Trophoblast cell (in vitro differentiated cells and primary cell): ENCODE measurements around the gene DPH1.

ENCODE experiments used
- DNase-seq, 2 donors: peaks; one replicate each; pipeline ENCODE4 v3.0.0-alpha.2; 2016
- H2AFZ ChIP-seq: 2 replicates; pipeline ENCODE4 v1.6.1; 2013; ENCODE audit warnings: low read length, moderate library complexity, mild to moderate bottlenecking; ENCODE audit not compliant: insufficient read depth, poor library complexity
- H2AK5ac ChIP-seq: 2 replicates; pipeline ENCODE4 v1.6.1; 2013; ENCODE audit warnings: mild to moderate bottlenecking, low read length
- H2BK120ac ChIP-seq: 2 replicates; pipeline ENCODE4 v1.6.1; 2013; ENCODE audit warnings: low read length, mild to moderate bottlenecking, moderate library complexity; ENCODE audit not compliant: insufficient read depth, poor library complexity
- H2BK12ac ChIP-seq: 2 replicates; pipeline ENCODE4 v1.6.1; 2013; ENCODE audit warnings: mild to moderate bottlenecking, low read length, moderate library complexity
- H2BK5ac ChIP-seq: 2 replicates; pipeline ENCODE4 v1.6.1; 2013; ENCODE audit warnings: low read length, low read depth, moderate library complexity, mild to moderate bottlenecking; ENCODE audit not compliant: poor library complexity
- H3K14ac ChIP-seq: 2 replicates; pipeline ENCODE4 v1.6.1; 2013; ENCODE audit warnings: mild to moderate bottlenecking, low read length
- H3K18ac ChIP-seq: 2 replicates; pipeline ENCODE4 v1.6.1; 2013; ENCODE audit warnings: mild to moderate bottlenecking, low read length
- H3K23ac ChIP-seq: 2 replicates; pipeline ENCODE4 v1.6.1; 2013; ENCODE audit warnings: low read length
- H3K27ac ChIP-seq: 2 replicates; pipeline ENCODE4 v1.5.1; 2013; ENCODE audit warnings: low read depth, mild to moderate bottlenecking, inconsistent platforms, low read length, moderate library complexity
- H3K27me3 ChIP-seq: 2 replicates; pipeline ENCODE4 v1.6.1; 2013; ENCODE audit warnings: inconsistent platforms, mild to moderate bottlenecking, low read length, moderate library complexity; ENCODE audit not compliant: insufficient read depth
- H3K36me3 ChIP-seq, 2 experiments: 1 replicate in 1 of 2; 2 replicates in 1 of 2; pipeline ENCODE4 v1.6.1; 2013; ENCODE audit warnings: low read length in 2 of 2, mild to moderate bottlenecking in 2 of 2, moderate library complexity in 1 of 2; ENCODE audit not compliant: insufficient read depth in 2 of 2, control insufficient read depth in 1 of 2
- H3K4ac ChIP-seq: 2 replicates; pipeline ENCODE4 v1.6.1; 2013; ENCODE audit warnings: low read depth, mild to moderate bottlenecking, low read length, moderate library complexity
- H3K4me1 ChIP-seq, 2 experiments: 1 replicate in 1 of 2; 2 replicates in 1 of 2; pipeline ENCODE4 v1.6.1; 2013; ENCODE audit warnings: low read length in 2 of 2, mild to moderate bottlenecking in 2 of 2, moderate library complexity in 1 of 2; ENCODE audit not compliant: insufficient read depth in 2 of 2, control insufficient read depth in 1 of 2
- H3K4me2 ChIP-seq: 2 replicates; pipeline ENCODE4 v1.6.1; 2013; ENCODE audit warnings: inconsistent platforms, mild to moderate bottlenecking, low read length, moderate library complexity
- H3K4me3 ChIP-seq: 2 replicates; pipeline ENCODE4 v1.5.1; 2013; ENCODE audit warnings: mild to moderate bottlenecking, low read depth, low read length, inconsistent platforms
- H3K79me1 ChIP-seq: one replicate; pipeline ENCODE4 v1.6.1; 2013; ENCODE audit warnings: low read length
- H3K79me2 ChIP-seq: 2 replicates; pipeline ENCODE4 v1.6.1; 2013; ENCODE audit warnings: low read length, mild to moderate bottlenecking; ENCODE audit not compliant: control insufficient read depth, insufficient read depth, poor library complexity
- H3K9ac ChIP-seq: 2 replicates; pipeline ENCODE4 v1.6.1; 2013; ENCODE audit warnings: mild to moderate bottlenecking, low read length
- H3K9me3 ChIP-seq: 2 replicates; pipeline ENCODE4 v1.6.1; 2013; ENCODE audit warnings: low read depth, mild to moderate bottlenecking, control low read depth, inconsistent platforms, low read length; ENCODE audit not compliant: insufficient read depth
- H4K12ac ChIP-seq: 2 replicates; pipeline ENCODE4 v1.6.1; 2013; ENCODE audit warnings: low read depth, mild to moderate bottlenecking, low read length, moderate library complexity
- H4K8ac ChIP-seq: 2 replicates; pipeline ENCODE4 v1.6.1; 2013; ENCODE audit warnings: low read depth, mild to moderate bottlenecking, low read length, moderate library complexity
- H4K91ac ChIP-seq: one replicate; pipeline ENCODE4 v1.6.1; 2013; ENCODE audit warnings: low read depth, mild to moderate bottlenecking, low read length, moderate library complexity
- WGBS: extraction: QIAGEN DNeasy Blood & Tissue Kit; methylation state at CpG from one replicate; pipeline ENCODE4 v1.1.7; 2013; ENCODE audit warnings: missing lambda C conversion rate; ENCODE audit not compliant: insufficient read length, insufficient coverage; ENCODE audit errors: extremely low coverage; 5-methylcytosine and 5-hydroxymethylcytosine counted together

DPH1 gene

GRCh38 chr17:2084036-2084765 lies 54.2 kb downstream of the DPH1 start:
- peak overlapping the region; percentile 14 for H2AK5ac ChIP-seq
- H3K36me3 ChIP-seq: peaks cover 8% of the 10 kb centered on the region in 2 experiments
- H3K9me3 ChIP-seq: no peaks in the 10 kb centered on the region
- peak overlapping the region; percentile 34 for H2BK120ac ChIP-seq
- no peak overlapping the region for H3K4me3 ChIP-seq
- H3K79me1 ChIP-seq: peaks cover 11% of the 10 kb centered on the region
- no peak overlapping the region for H3K9ac ChIP-seq
- no peak overlapping the region for H4K12ac ChIP-seq
- H3K79me2 ChIP-seq: no peaks in the 10 kb centered on the region
- DNase-seq: peak; percentile 96 to 98
- peak overlapping the region; percentile 41 for H3K18ac ChIP-seq
- WGBS: no CpG with 5 or more reads among the region's 8 CpGs
- peak overlapping the region; percentile 63 for H4K8ac ChIP-seq
- no peak overlapping the region for H3K23ac ChIP-seq
- H2AFZ ChIP-seq: peak overlapping the region; percentile 14
- peak overlapping the region; percentile 3 for H3K4me2 ChIP-seq
- peak overlapping the region; percentile 37 for H4K91ac ChIP-seq
- H2BK12ac ChIP-seq: peak overlapping the region; percentile 27
- peak overlapping the region; percentile 78 for H3K27ac ChIP-seq
- H3K27me3 ChIP-seq: no peaks in the 10 kb centered on the region
- H2BK5ac ChIP-seq: peak overlapping the region; percentile 44
- H3K14ac ChIP-seq: peak overlapping the region; percentile 29
- no peak overlapping the region for H3K4ac ChIP-seq
- peaks cover 27 to 36% of the 10 kb centered on the region in 2 experiments for H3K4me1 ChIP-seq

- H2AFZ ChIP-seq: no peak overlapping the region
- peak overlapping the region; percentile 11 for H3K18ac ChIP-seq
These were observed 55.1 kb downstream of the DPH1 start for GRCh38 chr17:2084766-2085647.

GRCh38 chr17:2085648-2085949 lies 55.6 kb downstream of the DPH1 start:
- no CpG with 5 or more reads among the region's 5 CpGs for WGBS
- no peak overlapping the region for H3K4me2 ChIP-seq
- DNase-seq: no peak
- H4K8ac ChIP-seq: no peak overlapping the region
- H3K4ac ChIP-seq: no peak overlapping the region
- peaks cover 8% of the 10 kb centered on the region in 2 experiments for H3K36me3 ChIP-seq
- H3K4me1 ChIP-seq: peaks cover 27 to 42% of the 10 kb centered on the region in 2 experiments
- peak overlapping the region; percentile 12 for H2BK120ac ChIP-seq
- no peaks in the 10 kb centered on the region for H3K79me2 ChIP-seq
- no peak overlapping the region for H3K9ac ChIP-seq
- no peak overlapping the region for H2BK5ac ChIP-seq
- no peak overlapping the region for H2AK5ac ChIP-seq
- no peak overlapping the region for H2AFZ ChIP-seq
- H3K4me3 ChIP-seq: no peak overlapping the region
- no peak overlapping the region for H4K12ac ChIP-seq
- peak overlapping the region; percentile 7 for H3K27ac ChIP-seq
- peaks cover 11% of the 10 kb centered on the region for H3K79me1 ChIP-seq
- no peak overlapping the region for H3K14ac ChIP-seq
- peak overlapping the region; percentile 16 for H2BK12ac ChIP-seq
- H3K23ac ChIP-seq: no peak overlapping the region
- peak overlapping the region; percentile 9 for H4K91ac ChIP-seq
- peak overlapping the region; percentile 11 for H3K18ac ChIP-seq
- H3K27me3 ChIP-seq: no peaks in the 10 kb centered on the region
- H3K9me3 ChIP-seq: no peaks in the 10 kb centered on the region

More at GRCh38 chr17:2084766-2085647, 55.1 kb downstream of the DPH1 start:
- no peak overlapping the region for H4K12ac ChIP-seq
- peaks cover 27 to 39% of the 10 kb centered on the region in 2 experiments for H3K4me1 ChIP-seq
- no peak overlapping the region for H3K4ac ChIP-seq
- peak overlapping the region; percentile 8 for H2AK5ac ChIP-seq
- H3K79me2 ChIP-seq: no peaks in the 10 kb centered on the region
- H3K14ac ChIP-seq: peak overlapping the region; percentile 2
- H4K8ac ChIP-seq: no peak overlapping the region
- H3K9ac ChIP-seq: no peak overlapping the region
- no peaks in the 10 kb centered on the region for H3K9me3 ChIP-seq
- H2BK120ac ChIP-seq: peak overlapping the region; percentile 54
- no CpG with 5 or more reads among the region's 13 CpGs for WGBS
- H3K27me3 ChIP-seq: no peaks in the 10 kb centered on the region
- peak overlapping the region; percentile 71 for H3K27ac ChIP-seq
- peak overlapping the region; percentile 47 for H4K91ac ChIP-seq
- H3K23ac ChIP-seq: no peak overlapping the region
- H3K79me1 ChIP-seq: peaks cover 11% of the 10 kb centered on the region
- DNase-seq: peak in 1 of 2 donors; percentile 54
- H3K4me2 ChIP-seq: no peak overlapping the region
- H2BK12ac ChIP-seq: peak overlapping the region; percentile 20
- H2BK5ac ChIP-seq: peak overlapping the region; percentile 23
- peaks cover 8% of the 10 kb centered on the region in 2 experiments for H3K36me3 ChIP-seq
- no peak overlapping the region for H3K4me3 ChIP-seq

GRCh38 chr17:2086306-2086705 lies 56.4 kb downstream of the DPH1 start:
- no peak overlapping the region for H3K27ac ChIP-seq
- H3K23ac ChIP-seq: no peak overlapping the region
- no CpG with 5 or more reads among the region's 3 CpGs for WGBS
- H3K27me3 ChIP-seq: no peaks in the 10 kb centered on the region
- H3K4ac ChIP-seq: no peak overlapping the region
- H4K91ac ChIP-seq: no peak overlapping the region
- no peak overlapping the region for H4K12ac ChIP-seq
- H4K8ac ChIP-seq: no peak overlapping the region
- H3K36me3 ChIP-seq: peaks cover 3% of the 10 kb centered on the region in 2 experiments
- H2BK12ac ChIP-seq: no peak overlapping the region
- no peak overlapping the region for H3K9ac ChIP-seq
- H3K4me1 ChIP-seq: peaks cover 27 to 48% of the 10 kb centered on the region in 2 experiments
- H3K4me2 ChIP-seq: no peak overlapping the region
- no peak for DNase-seq
- H3K18ac ChIP-seq: no peak overlapping the region
- H2BK120ac ChIP-seq: no peak overlapping the region
- H2AK5ac ChIP-seq: no peak overlapping the region
- H3K79me1 ChIP-seq: peaks cover 11% of the 10 kb centered on the region
- no peaks in the 10 kb centered on the region for H3K79me2 ChIP-seq
- H3K14ac ChIP-seq: no peak overlapping the region
- H3K4me3 ChIP-seq: no peak overlapping the region
- no peak overlapping the region for H2AFZ ChIP-seq
- H3K9me3 ChIP-seq: no peaks in the 10 kb centered on the region
- no peak overlapping the region for H2BK5ac ChIP-seq
